Brain microvascular endothelial cell (primary cell): ENCODE measurements around the gene NDFIP1.

ENCODE experiments used
- DNase-seq: peaks from one replicate; pipeline ENCODE4 v3.0.0-alpha.2; 2020
- H3K27ac ChIP-seq: fragments of 250-450 bp; sonication (Bioruptor Pico); 2 replicates; pipeline ENCODE4 v1.5.1; 2020; ENCODE audit warnings: mild to moderate bottlenecking, moderate library complexity
- H3K27me3 ChIP-seq: fragments of 250-450 bp; sonication (Bioruptor Pico); replicated peaks from 2 replicates; pipeline ENCODE4 v1.5.1; 2020; ENCODE audit warnings: mild to moderate bottlenecking
- H3K36me3 ChIP-seq: fragments of 250-450 bp; sonication (Bioruptor Pico); replicated peaks from 2 replicates; pipeline ENCODE4 v1.5.1; 2020; ENCODE audit warnings: mild to moderate bottlenecking
- H3K4me3 ChIP-seq: 2 replicates; pipeline ENCODE4 v1.5.1; 2011; ENCODE audit warnings: low read depth, mild to moderate bottlenecking, control low read depth, low read length, moderate library complexity
- CTCF ChIP-seq: IDR thresholded peaks from 2 replicates; pipeline ENCODE4 v1.5.1; 2011; ENCODE audit warnings: low read depth, mild to moderate bottlenecking, moderate library complexity, low read length, control low read depth, inconsistent platforms; ENCODE audit errors: missing control alignments
- in situ Hi-C: cut with HindIII; loops from 2 replicates; pipeline ENCODE4 v1.10.0; 2017; ENCODE audit warnings: low sequenced_read_pairs, low pct_ligation_motif_present

Gene NDFIP1

GRCh38 chr5:142125378-142125777 is 16.8 kb downstream of the NDFIP1 start:
- Histone ChIP-seq H3K36me3 (peaks cover 6% of the 10 kb centered on the region), H3K27ac (no peak overlapping the region), H3K27me3 (no peaks in the 10 kb centered on the region), H3K4me3 (no peak overlapping the region)
- TF ChIP-seq CTCF: no peak
- in situ Hi-C loops: loop anchor here (25.0 kb wide), 1 partner anchor 138 kb away; no protein-coding TSS in a partner anchor
- DNase-seq: no peak

- Histone ChIP-seq H3K27me3 (no peaks in the 10 kb centered on the region), H3K36me3 (peaks cover 6% of the 10 kb centered on the region), H3K27ac (no peak overlapping the region), H3K4me3 (no peak overlapping the region)
- no peak for TF ChIP-seq CTCF
- in situ Hi-C loops: loop anchor here (25.0 kb wide), 1 partner anchor 139 kb away; no protein-coding TSS in a partner anchor
- no peak for DNase-seq
These were observed 17.4 kb downstream of the NDFIP1 start for GRCh38 chr5:142125963-142126362.

GRCh38 chr5:142128675-142129208 is 20.2 kb downstream of the NDFIP1 start:
- peaks cover 10% of the 10 kb centered on the region for H3K36me3 ChIP-seq
- in situ Hi-C loops: loop anchor here (25.0 kb wide), 1 partner anchor 141 kb away; no protein-coding TSS in a partner anchor
- H3K27me3 ChIP-seq: no peaks in the 10 kb centered on the region
- no peak overlapping the region for H3K4me3 ChIP-seq
- no peak overlapping the region for H3K27ac ChIP-seq
- DNase-seq: no peak
- TF ChIP-seq CTCF: no peak

GRCh38 chr5:142129446-142130066 is 21.0 kb downstream of the NDFIP1 start:
- in situ Hi-C loops: loop anchor here (25.0 kb wide), 1 partner anchor 142 kb away; no protein-coding TSS in a partner anchor
- Histone ChIP-seq H3K36me3 (peaks cover 10% of the 10 kb centered on the region), H3K27ac (no peak overlapping the region), H3K27me3 (no peaks in the 10 kb centered on the region), H3K4me3 (no peak overlapping the region)
- no peak for TF ChIP-seq CTCF
- DNase-seq: no peak

GRCh38 chr5:142131394-142131793 is 22.8 kb downstream of the NDFIP1 start:
- no peak for DNase-seq
- no peaks in the 10 kb centered on the region for H3K27me3 ChIP-seq
- H3K4me3 ChIP-seq: no peak overlapping the region
- H3K27ac ChIP-seq: no peak overlapping the region
- H3K36me3 ChIP-seq: peaks cover 10% of the 10 kb centered on the region
- in situ Hi-C loops: loop anchor here (25.0 kb wide), 1 partner anchor 144 kb away; no protein-coding TSS in a partner anchor
- no peak for TF ChIP-seq CTCF

- H3K27ac ChIP-seq: no peak overlapping the region
- in situ Hi-C loops: loop anchor here (25.0 kb wide), 1 partner anchor 146 kb away; no protein-coding TSS in a partner anchor
- no peaks in the 10 kb centered on the region for H3K27me3 ChIP-seq
- no peak overlapping the region for H3K4me3 ChIP-seq
- H3K36me3 ChIP-seq: peaks cover 10% of the 10 kb centered on the region
- no peak for DNase-seq
- TF ChIP-seq CTCF: no peak
These were observed 24.3 kb downstream of the NDFIP1 start for GRCh38 chr5:142132916-142133315.
